HEK293 (cell line): ENCODE measurements around the gene CADPS2.

Source experiments
- CTCF ChIA-PET: fragments of 350-600 bp; formaldehyde crosslinking; extraction: SDS; loops from one replicate; lab custom pipeline; 2021; ENCODE audit warnings: antibody characterized with exemption; lab: Yijun Ruan, JAX
- POLR2A ChIA-PET: fragments of 300-600 bp; formaldehyde crosslinking; extraction: SDS; loops from one replicate; lab custom pipeline; 2020; ENCODE audit warnings: antibody characterized with exemption, inconsistent platforms; lab: Yijun Ruan, JAX
- H3K27ac ChIP-seq: fragments of 200-500 bp; sonication (Bioruptor generic); 2 replicates; pipeline ENCODE4 v1.5.1; 2014; ENCODE audit warnings: low read depth, low read length, control low read depth, inconsistent platforms; ENCODE audit errors: extremely low read depth
- H3K36me3 ChIP-seq, 2 experiments: fragments of 200-500 bp in 1 of 2; sonication (Bioruptor generic) in 1 of 2; 1 replicate in 1 of 2; 2 replicates in 1 of 2; pipeline ENCODE4 v1.5.1; 2014 to 2017; ENCODE audit warnings: inconsistent platforms in 2 of 2, low read length in 2 of 2; ENCODE audit not compliant: control insufficient read depth in 2 of 2, insufficient read depth in 1 of 2
- H3K4me1 ChIP-seq: fragments of 200-500 bp; sonication (Bioruptor generic); 2 replicates; pipeline ENCODE4 v1.5.1; 2014; ENCODE audit warnings: mild to moderate bottlenecking, low read length, inconsistent platforms; ENCODE audit not compliant: control insufficient read depth, insufficient read depth
- H3K4me3 ChIP-seq: 2 replicates; pipeline ENCODE4 v1.5.1; 2011; ENCODE audit warnings: low read depth, mild to moderate bottlenecking, control low read depth, low read length, moderate library complexity
- H3K9me3 ChIP-seq: fragments of 200-500 bp; sonication (Bioruptor generic); 2 replicates; pipeline ENCODE4 v1.5.1; 2014; ENCODE audit warnings: low read depth, low read length, inconsistent platforms; ENCODE audit not compliant: control insufficient read depth, insufficient read depth
- GFI1B ChIP-seq: fragments of 450-650 bp; formaldehyde crosslinking; IDR thresholded peaks from 2 replicates; pipeline ENCODE4 v1.5.1; 2016; ENCODE audit warnings: missing biosample characterization, missing genetic modification characterization
- GLI4 ChIP-seq: fragments of 450-650 bp; formaldehyde crosslinking; IDR thresholded peaks from 2 replicates; pipeline ENCODE4 v1.5.1; 2016; ENCODE audit warnings: missing biosample characterization, missing genetic modification characterization
- INSM2 ChIP-seq: fragments of 450-650 bp; formaldehyde crosslinking; IDR thresholded peaks from 2 replicates; pipeline ENCODE4 v1.5.1; 2016; ENCODE audit warnings: missing biosample characterization, missing genetic modification characterization
- MZF1 ChIP-seq: fragments of 450-650 bp; formaldehyde crosslinking; IDR thresholded peaks from 2 replicates; pipeline ENCODE4 v1.5.1; 2017; ENCODE audit warnings: missing biosample characterization, missing genetic modification characterization, borderline replicate concordance
- PRDM4 ChIP-seq: fragments of 450-650 bp; formaldehyde crosslinking; IDR thresholded peaks from 2 replicates; pipeline ENCODE4 v1.5.1; 2017; ENCODE audit warnings: missing biosample characterization, missing genetic modification characterization
- PRDM6 ChIP-seq: fragments of 450-650 bp; formaldehyde crosslinking; IDR thresholded peaks from 2 replicates; pipeline ENCODE4 v1.5.1; 2017; ENCODE audit warnings: missing biosample characterization, missing genetic modification characterization
- TSHZ1 ChIP-seq: fragments of 450-650 bp; formaldehyde crosslinking; IDR thresholded peaks from 2 replicates; pipeline ENCODE4 v1.5.1; 2016; ENCODE audit warnings: missing biosample characterization, missing genetic modification characterization, borderline replicate concordance
- ZBTB8A ChIP-seq: fragments of 450-650 bp; formaldehyde crosslinking; IDR thresholded peaks from 2 replicates; pipeline ENCODE4 v1.5.1; 2016; ENCODE audit warnings: missing biosample characterization, missing genetic modification characterization
- ZNF24 ChIP-seq: fragments of 450-650 bp; formaldehyde crosslinking; IDR thresholded peaks from 2 replicates; pipeline ENCODE4 v1.5.1; 2016; ENCODE audit warnings: missing biosample characterization, missing genetic modification characterization
- ZNF354C ChIP-seq: fragments of 450-650 bp; formaldehyde crosslinking; IDR thresholded peaks from 2 replicates; pipeline ENCODE4 v1.5.1; 2016; ENCODE audit warnings: missing biosample characterization, missing genetic modification characterization, low read depth, borderline replicate concordance
- ZNF37A ChIP-seq: fragments of 450-650 bp; IDR thresholded peaks from 2 replicates; pipeline ENCODE4 v1.5.1; 2018; ENCODE audit warnings: missing biosample characterization, missing genetic modification characterization
- ZNF48 ChIP-seq: fragments of 450-650 bp; formaldehyde crosslinking; IDR thresholded peaks from 2 replicates; pipeline ENCODE4 v1.5.1; 2016; ENCODE audit warnings: missing biosample characterization, missing genetic modification characterization
- ZNF670 ChIP-seq: fragments of 450-650 bp; formaldehyde crosslinking; IDR thresholded peaks from 2 replicates; pipeline ENCODE4 v1.5.1; 2016; ENCODE audit warnings: missing biosample characterization, missing genetic modification characterization, low read depth
- ZNF704 ChIP-seq: fragments of 450-650 bp; formaldehyde crosslinking; IDR thresholded peaks from 2 replicates; pipeline ENCODE4 v1.5.1; 2016; ENCODE audit warnings: missing biosample characterization, missing genetic modification characterization
- ZNF747 ChIP-seq: fragments of 450-650 bp; formaldehyde crosslinking; IDR thresholded peaks from 2 replicates; pipeline ENCODE4 v1.5.1; 2016; ENCODE audit warnings: missing biosample characterization, missing genetic modification characterization
- ZNF777 ChIP-seq: fragments of 450-650 bp; formaldehyde crosslinking; IDR thresholded peaks from 2 replicates; pipeline ENCODE4 v1.5.1; 2017; ENCODE audit warnings: missing biosample characterization, missing genetic modification characterization, borderline replicate concordance

Gene CADPS2

GRCh38 chr7:122584676-122585251 is 301.5 kb downstream of the CADPS2 start:
- H3K4me3 ChIP-seq, result no peak overlapping the region
- no peaks in the 10 kb centered on the region for H3K9me3 ChIP-seq
- no peaks in the 10 kb centered on the region for H3K36me3 ChIP-seq
- POLR2A ChIA-PET, result no interaction called here
- TF ChIP-seq ZNF24 (tag by site-specific recombination) (no peak), GFI1B (tag by site-specific recombination) (no peak), ZNF777 (tag by site-specific recombination) (no peak), TSHZ1 (tag by site-specific recombination) (no peak), ZNF747 (tag by site-specific recombination) (no peak), ZNF670 (no peak), ZNF704 (tag by site-specific recombination) (no peak), GLI4 (tag by site-specific recombination) (no peak), INSM2 (tag by site-specific recombination) (no peak), ZNF354C (no peak), PRDM6 (no peak; the same call in 1 of the 2 replicates), ZNF48 (tag by site-specific recombination) (no peak), MZF1 (tag by site-specific recombination) (no peak), ZNF37A (no peak), ZBTB8A (no peak), PRDM4 (no peak)
- no peak overlapping the region for H3K27ac ChIP-seq
- CTCF ChIA-PET, result no interaction called here
- H3K4me1 ChIP-seq, result no peaks in the 10 kb centered on the region
